ENCODE results near the gene PCDHGA8. TPM values are rescaled to one million over a fixed set of nuclear protein-coding genes. Genes with fewer than 3 reads are reported as not detected.
"Not testable (repeated sequence)": the region's sequence is repeated elsewhere in the genome, so short reads cannot be mapped to it uniquely, and the experiment has no call there.

The PCDHGA8 gene
- total and polyA plus RNA-seq, 8 donors = 0.12 to 1.1 (median 0.84) TPM

DNA sequence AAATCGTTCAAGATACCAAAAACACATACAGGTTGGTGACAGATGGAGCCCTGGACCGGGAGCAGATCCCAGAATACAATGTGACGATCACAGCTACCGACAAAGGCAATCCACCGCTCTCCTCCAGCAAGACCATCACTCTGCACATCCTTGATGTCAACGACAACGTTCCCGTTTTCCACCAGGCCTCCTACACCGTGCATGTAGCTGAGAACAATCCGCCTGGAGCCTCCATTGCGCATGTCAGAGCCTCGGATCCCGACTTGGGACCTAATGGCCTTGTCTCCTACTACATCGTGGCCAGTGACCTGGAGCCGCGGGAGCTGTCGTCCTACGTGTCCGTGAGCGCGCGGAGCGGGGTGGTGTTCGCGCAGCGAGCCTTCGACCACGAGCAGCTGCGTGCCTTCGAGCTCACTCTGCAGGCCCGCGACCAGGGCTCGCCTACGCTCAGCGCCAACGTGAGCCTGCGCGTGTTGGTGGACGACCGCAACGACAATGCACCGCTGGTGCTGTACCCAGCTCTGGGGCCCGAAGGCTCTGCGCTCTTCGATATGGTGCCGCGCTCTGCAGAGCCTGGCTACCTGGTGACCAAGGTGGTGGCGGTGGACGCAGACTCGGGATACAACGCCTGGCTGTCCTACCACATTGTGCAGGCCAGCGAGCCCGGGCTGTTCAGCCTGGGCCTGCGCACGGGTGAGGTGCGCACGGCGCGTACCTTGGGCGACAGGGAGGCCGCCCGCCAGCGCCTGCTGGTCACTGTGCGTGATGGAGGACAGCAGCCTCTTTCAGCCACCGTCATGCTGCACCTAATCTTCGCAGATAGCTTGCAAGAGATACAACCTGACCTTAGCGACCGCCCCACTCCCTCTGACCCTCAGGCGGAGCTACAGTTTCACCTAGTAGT, 20.6 kb upstream of the PCDHGA8 start:
- no peak overlapping the region for H3K27ac ChIP-seq
- no peaks in the 10 kb centered on the region for H3K36me3 ChIP-seq
- TF ChIP-seq, protein P1, sequence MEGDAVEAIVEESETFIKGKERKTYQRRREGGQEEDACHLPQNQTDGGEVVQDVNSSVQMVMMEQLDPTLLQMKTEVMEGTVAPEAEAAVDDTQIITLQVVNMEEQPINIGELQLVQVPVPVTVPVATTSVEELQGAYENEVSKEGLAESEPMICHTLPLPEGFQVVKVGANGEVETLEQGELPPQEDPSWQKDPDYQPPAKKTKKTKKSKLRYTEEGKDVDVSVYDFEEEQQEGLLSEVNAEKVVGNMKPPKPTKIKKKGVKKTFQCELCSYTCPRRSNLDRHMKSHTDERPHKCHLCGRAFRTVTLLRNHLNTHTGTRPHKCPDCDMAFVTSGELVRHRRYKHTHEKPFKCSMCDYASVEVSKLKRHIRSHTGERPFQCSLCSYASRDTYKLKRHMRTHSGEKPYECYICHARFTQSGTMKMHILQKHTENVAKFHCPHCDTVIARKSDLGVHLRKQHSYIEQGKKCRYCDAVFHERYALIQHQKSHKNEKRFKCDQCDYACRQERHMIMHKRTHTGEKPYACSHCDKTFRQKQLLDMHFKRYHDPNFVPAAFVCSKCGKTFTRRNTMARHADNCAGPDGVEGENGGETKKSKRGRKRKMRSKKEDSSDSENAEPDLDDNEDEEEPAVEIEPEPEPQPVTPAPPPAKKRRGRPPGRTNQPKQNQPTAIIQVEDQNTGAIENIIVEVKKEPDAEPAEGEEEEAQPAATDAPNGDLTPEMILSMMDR (IDR thresholded peaks at IDR 0.05) = no peak
- no peaks in the 10 kb centered on the region for H3K4me1 ChIP-seq
- 24% methylated on average over 67 to 69 of the region's 69 CpGs for WGBS, 2 donors
- FAIRE-seq = no peak
- no peak for DNase-seq
- H3K4me3 ChIP-seq = no peak overlapping the region
- H3K27me3 ChIP-seq = no peaks in the 10 kb centered on the region
- ATAC-seq = no peak
- peaks cover 0 to 27% (median 4%) of the 10 kb centered on the region in 4 donors for H3K9me3 ChIP-seq
- intact Hi-C loops (cut with DNase I) = no loop called here

- WGBS, 2 donors = 14 to 15% methylated on average over 27 of the region's 27 CpGs
- no peaks in the 10 kb centered on the region for H3K27me3 ChIP-seq
- TF ChIP-seq, protein P1 (IDR thresholded peaks at IDR 0.05) = peak in 1 of 4 donors; percentile 7
- no peak within 1 kb of the TSS for H3K27ac ChIP-seq
- no peaks in the 10 kb centered on the region for H3K4me1 ChIP-seq
- H3K9me3 ChIP-seq = peaks cover 0 to 27% (median 2%) of the 10 kb centered on the region in 4 donors
- no peaks in the 10 kb centered on the region for H3K36me3 ChIP-seq
- intact Hi-C loops (cut with DNase I) = no loop called here
- no peak for DNase-seq
- ATAC-seq = peak in 1 of 4 donors; percentile 38
- FAIRE-seq = no peak
- H3K4me3 ChIP-seq = no peak within 1 kb of the TSS
These were observed 18.6 kb upstream of the PCDHGA8 start, which contains the start of gene PCDHGA6 for GRCh38 chr5:141373673-141374317. PCDHGA6 (plus strand) TSS chr5:141373891; CDS start chr5:141374084, 193 bp downstream.

- Histone ChIP-seq H3K4me1 (no peaks in the 10 kb centered on the region), H3K27me3 (no peaks in the 10 kb centered on the region), H3K27ac (no peak overlapping the region), H3K9me3 (peaks cover 0 to 27% (median 2%) of the 10 kb centered on the region in 4 donors), H3K36me3 (no peaks in the 10 kb centered on the region), H3K4me3 (no peak overlapping the region)
- no peak for ATAC-seq
- no peak for FAIRE-seq
- intact Hi-C loops (cut with DNase I) = no loop called here
- WGBS, 2 donors = 45 to 52% methylated on average over 14 of the region's 14 CpGs
- TF ChIP-seq, protein P1 (IDR thresholded peaks at IDR 0.05) = no peak
- no peak for DNase-seq
These were observed 17.8 kb upstream of the PCDHGA8 start for GRCh38 chr5:141374627-141375026.

- H3K27me3 ChIP-seq; H3K27ac ChIP-seq; ATAC-seq; FAIRE-seq; H3K36me3 ChIP-seq; DNase-seq; intact Hi-C loops (cut with DNase I); H3K4me3 ChIP-seq; H3K4me1 ChIP-seq: not testable (repeated sequence)
- 25 to 41% methylated on average over 24 to 42 of the region's 48 CpGs for WGBS, 2 donors
- peaks cover 0 to 26% (median 2%) of the 10 kb centered on the region in 4 donors for H3K9me3 ChIP-seq
These were observed 16.8 kb upstream of the PCDHGA8 start for GRCh38 chr5:141375444-141376155.

Measured in pancreas (tissue), 10 donors.